Measurements from ENCODE around the gene FAM107B. TPM values are rescaled to one million over a fixed set of nuclear protein-coding genes. Genes with fewer than 3 reads are reported as not detected.

The FAM107B gene
- total RNA-seq, 6 donors from 2014 or later, result 44.0 to 136 (median 77.0) TPM

DNA sequence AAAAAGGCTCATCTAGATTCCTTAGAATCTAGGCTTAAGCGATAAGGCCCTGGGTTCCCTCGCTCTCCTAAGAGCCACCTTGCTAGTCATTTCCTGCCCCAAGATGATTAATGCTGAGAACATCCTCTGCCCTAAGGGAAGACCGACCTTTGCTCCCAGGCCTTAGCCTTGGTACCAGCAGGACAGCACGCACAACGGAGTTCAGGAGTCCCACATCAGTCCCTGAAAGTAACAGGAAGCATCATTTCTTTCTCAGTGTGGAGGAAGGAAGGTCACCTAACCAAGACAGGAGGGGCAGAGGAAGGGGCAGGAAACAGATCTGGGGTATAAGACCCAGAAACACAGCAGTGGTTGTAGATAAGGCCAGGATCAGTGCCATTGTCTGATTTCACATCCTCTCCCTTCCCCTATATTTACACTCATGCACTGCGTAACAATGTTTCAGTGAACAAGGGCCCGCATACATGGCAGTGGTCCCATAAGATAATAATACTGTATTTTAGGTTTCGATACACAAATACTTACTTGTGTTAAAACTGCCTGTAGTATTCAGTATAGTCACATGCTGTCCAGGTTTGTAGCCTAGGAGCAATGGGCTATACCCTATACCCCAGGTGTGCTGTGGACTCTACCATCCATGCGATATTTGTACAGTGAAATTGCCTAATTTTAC is 8.1 kb upstream of the FAM107B start:
- no peak overlapping the region for H3K4me3 ChIP-seq
- no peak overlapping the region for H3K27ac ChIP-seq
- TF ChIP-seq POLR2AphosphoS5 (IDR thresholded peaks at IDR 0.05) (peak; percentile 34 to 77), EP300 (IDR thresholded peaks at IDR 0.05) (peak in 1 of 4 donors; percentile 30), POLR2A (IDR thresholded peaks at IDR 0.05) (no peak)
- TF ChIP-seq, protein P1, sequence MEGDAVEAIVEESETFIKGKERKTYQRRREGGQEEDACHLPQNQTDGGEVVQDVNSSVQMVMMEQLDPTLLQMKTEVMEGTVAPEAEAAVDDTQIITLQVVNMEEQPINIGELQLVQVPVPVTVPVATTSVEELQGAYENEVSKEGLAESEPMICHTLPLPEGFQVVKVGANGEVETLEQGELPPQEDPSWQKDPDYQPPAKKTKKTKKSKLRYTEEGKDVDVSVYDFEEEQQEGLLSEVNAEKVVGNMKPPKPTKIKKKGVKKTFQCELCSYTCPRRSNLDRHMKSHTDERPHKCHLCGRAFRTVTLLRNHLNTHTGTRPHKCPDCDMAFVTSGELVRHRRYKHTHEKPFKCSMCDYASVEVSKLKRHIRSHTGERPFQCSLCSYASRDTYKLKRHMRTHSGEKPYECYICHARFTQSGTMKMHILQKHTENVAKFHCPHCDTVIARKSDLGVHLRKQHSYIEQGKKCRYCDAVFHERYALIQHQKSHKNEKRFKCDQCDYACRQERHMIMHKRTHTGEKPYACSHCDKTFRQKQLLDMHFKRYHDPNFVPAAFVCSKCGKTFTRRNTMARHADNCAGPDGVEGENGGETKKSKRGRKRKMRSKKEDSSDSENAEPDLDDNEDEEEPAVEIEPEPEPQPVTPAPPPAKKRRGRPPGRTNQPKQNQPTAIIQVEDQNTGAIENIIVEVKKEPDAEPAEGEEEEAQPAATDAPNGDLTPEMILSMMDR (IDR thresholded peaks at IDR 0.05), result no peak
- ATAC-seq (ENCODE audit: low FRiP score in 2 of 2) (peak; percentile 23 to 64), DNase-seq (no peak)
- no peaks in the 10 kb centered on the region for H3K36me3 ChIP-seq
- H3K27me3 ChIP-seq, result no peaks in the 10 kb centered on the region
- H3K4me1 ChIP-seq, result peaks cover 7 to 15% (median 10%) of the 10 kb centered on the region in 4 donors
- peaks cover 0 to 5% (median 0%) of the 10 kb centered on the region in 4 donors for H3K9me3 ChIP-seq
- 50 to 58% methylated on average over 9 of the region's 9 CpGs for WGBS, 2 donors

DNA sequence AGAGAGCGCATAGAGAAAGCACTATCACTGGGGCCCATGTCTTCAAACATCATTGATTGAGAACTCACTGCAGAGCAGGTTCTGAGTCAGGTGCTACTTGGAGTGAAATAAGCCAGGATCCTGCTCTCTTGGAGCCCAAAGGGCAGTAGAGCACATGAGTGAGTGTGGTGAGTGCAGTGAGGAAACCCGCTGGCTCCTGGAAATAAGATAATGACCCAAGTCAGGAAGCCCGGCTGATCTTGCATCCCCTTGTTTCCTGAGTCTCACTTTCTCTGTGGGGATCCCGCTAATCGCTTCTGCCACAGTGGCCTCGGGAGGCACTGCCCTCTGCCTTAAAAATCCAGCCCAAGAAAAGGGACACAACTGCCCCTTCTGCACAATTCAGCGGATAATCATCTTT is 7.1 kb upstream of the FAM107B start:
- WGBS, 2 donors, result 62 to 69% methylated on average over 6 to 7 of the region's 7 CpGs
- Histone ChIP-seq H3K36me3 (no peaks in the 10 kb centered on the region), H3K4me3 (no peak overlapping the region), H3K4me1 (peaks cover 7 to 15% (median 10%) of the 10 kb centered on the region in 4 donors), H3K27me3 (no peaks in the 10 kb centered on the region), H3K9me3 (peaks cover 0 to 5% (median 0%) of the 10 kb centered on the region in 4 donors), H3K27ac (no peak overlapping the region)
- DNase-seq (no peak), ATAC-seq (ENCODE audit: low FRiP score in 2 of 2) (no peak)
- TF ChIP-seq EP300 (IDR thresholded peaks at IDR 0.05) (no peak), POLR2AphosphoS5 (IDR thresholded peaks at IDR 0.05) (no peak), POLR2A (IDR thresholded peaks at IDR 0.05) (no peak)
- TF ChIP-seq, protein P1 (IDR thresholded peaks at IDR 0.05), result no peak

DNA sequence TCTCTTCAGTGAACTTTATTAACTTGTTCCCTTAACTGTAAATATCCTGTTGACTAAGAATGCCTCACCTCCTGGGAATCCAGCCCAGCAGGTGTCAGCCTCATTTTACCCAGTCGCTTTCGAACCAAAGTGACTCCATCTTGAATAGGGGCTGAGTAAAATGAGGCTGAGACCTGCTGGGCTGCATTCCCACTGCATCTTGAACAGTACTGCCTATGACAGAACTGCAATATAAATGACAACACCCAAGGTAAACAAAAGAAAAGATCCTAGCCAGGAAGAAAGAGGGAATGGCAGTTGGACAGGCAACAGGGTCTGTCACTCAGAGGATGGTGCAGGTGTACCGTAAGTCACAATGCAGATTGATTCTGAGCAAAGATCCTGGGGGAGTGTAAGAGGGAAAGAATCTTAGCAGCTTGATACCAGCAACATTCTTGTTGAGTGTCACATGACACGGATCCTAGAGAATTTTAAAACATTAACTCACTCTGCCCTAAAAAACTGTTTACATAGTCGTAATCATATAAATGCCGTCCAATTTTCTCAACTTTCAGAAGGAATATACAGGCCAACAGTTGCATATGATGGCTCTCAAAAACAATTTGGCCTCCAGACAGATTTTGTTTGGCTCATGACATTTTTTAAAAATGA is 4.4 kb upstream of the FAM107B start:
- DNase-seq (no peak), ATAC-seq (ENCODE audit: low FRiP score in 2 of 2) (peak in 1 of 2 donors; percentile 56)
- H3K9me3 ChIP-seq, result no peaks in the 10 kb centered on the region
- 62 to 64% methylated on average over 6 of the region's 6 CpGs for WGBS, 2 donors
- no peak overlapping the region for H3K4me3 ChIP-seq
- no peak overlapping the region for H3K27ac ChIP-seq
- H3K27me3 ChIP-seq, result no peaks in the 10 kb centered on the region
- H3K36me3 ChIP-seq, result no peaks in the 10 kb centered on the region
- TF ChIP-seq POLR2A (IDR thresholded peaks at IDR 0.05) (no peak), POLR2AphosphoS5 (IDR thresholded peaks at IDR 0.05) (no peak), EP300 (IDR thresholded peaks at IDR 0.05) (no peak)
- TF ChIP-seq, protein P1 (IDR thresholded peaks at IDR 0.05), result no peak
- H3K4me1 ChIP-seq, result peaks cover 7 to 15% (median 10%) of the 10 kb centered on the region in 4 donors

DNA sequence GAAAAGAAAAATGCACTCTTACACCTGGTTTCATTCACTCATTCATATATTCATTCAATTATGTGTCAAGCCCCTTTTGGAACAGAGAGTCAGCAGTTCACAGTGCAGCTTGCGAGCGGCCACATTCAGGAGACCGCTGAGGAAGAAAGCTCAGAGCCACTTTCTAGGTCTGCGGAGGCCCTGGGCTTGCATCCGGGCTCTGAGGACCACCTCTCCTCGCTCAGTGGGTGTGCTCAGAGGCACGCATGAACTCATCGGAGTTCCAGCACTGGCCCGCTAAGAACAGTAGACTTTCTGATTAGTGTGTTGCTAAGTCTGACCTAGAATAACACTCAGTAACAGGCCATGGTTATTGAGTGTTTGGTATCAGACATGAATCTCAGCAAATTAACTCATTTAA is 1.8 kb upstream of the FAM107B start:
- no peak for ATAC-seq (ENCODE audit: low FRiP score in 2 of 2)
- no peak overlapping the region for H3K27ac ChIP-seq
- no peak overlapping the region for H3K4me3 ChIP-seq
- no peak for DNase-seq
- no peaks in the 10 kb centered on the region for H3K27me3 ChIP-seq
- no peaks in the 10 kb centered on the region for H3K36me3 ChIP-seq
- TF ChIP-seq EP300 (IDR thresholded peaks at IDR 0.05), result no peak
- 85 to 97% methylated on average over 9 of the region's 9 CpGs for WGBS, 2 donors
- peaks cover 5 to 9% (median 7%) of the 10 kb centered on the region in 4 donors for H3K4me1 ChIP-seq
- no peaks in the 10 kb centered on the region for H3K9me3 ChIP-seq

DNA sequence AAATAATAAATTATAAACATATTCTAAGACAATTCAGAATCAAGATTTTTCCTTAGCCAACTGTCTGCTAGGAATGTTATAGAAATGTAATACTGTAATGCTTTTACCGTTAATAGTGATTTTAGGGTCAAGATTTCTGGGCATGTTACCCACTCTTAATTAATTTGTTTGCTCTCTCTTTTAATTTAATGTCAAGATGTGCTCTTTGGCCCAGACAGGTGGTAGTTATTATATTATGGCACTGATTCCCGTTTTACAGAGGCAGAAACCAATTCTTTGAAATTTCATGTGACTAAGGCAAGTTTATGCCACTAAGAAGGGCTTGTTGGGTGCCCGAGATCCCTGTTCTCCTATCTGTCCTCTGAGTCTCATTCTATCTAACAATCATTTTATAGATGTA is 959 bp upstream of the FAM107B start:
- Histone ChIP-seq H3K27ac (no peak overlapping the region), H3K9me3 (no peaks in the 10 kb centered on the region), H3K36me3 (no peaks in the 10 kb centered on the region), H3K4me1 (peaks cover 5 to 9% (median 7%) of the 10 kb centered on the region in 4 donors), H3K4me3 (no peak overlapping the region), H3K27me3 (no peaks in the 10 kb centered on the region)
- no peak for TF ChIP-seq POLR2AphosphoS5 (IDR thresholded peaks at IDR 0.05)
- TF ChIP-seq, protein P1 (IDR thresholded peaks at IDR 0.05), result no peak
- TF ChIP-seq POLR2A (IDR thresholded peaks at IDR 0.05), result no peak
- no peak for TF ChIP-seq EP300 (IDR thresholded peaks at IDR 0.05)
- no peak for ATAC-seq (ENCODE audit: low FRiP score in 2 of 2)
- no peak for DNase-seq
- 81 to 83% methylated on average over 3 of the region's 3 CpGs for WGBS, 2 donors
